Tibial nerve (tissue), 4 donors: ENCODE measurements around the gene ASTN2. TPM values are rescaled to one million over a fixed set of nuclear protein-coding genes. Genes with fewer than 3 reads are reported as not detected.
"Not testable (repeated sequence)": the region's sequence is repeated elsewhere in the genome, so short reads cannot be mapped to it uniquely, and the experiment has no call there.

ENCODE experiments used
- DNase-seq, 2 donors: peaks; one replicate each; pipeline ENCODE4 v3.0.0-alpha.2; 2019; ENCODE audit warnings: low spot score in 2 of 2
- H3K27ac ChIP-seq, 4 donors: fragments of 200-600 bp; sonication (generic) in 3 of 4; one replicate each; pipeline ENCODE4 v1.5.1; 2017 to 2019; ENCODE audit warnings: mild to moderate bottlenecking in 1 of 4
- H3K27me3 ChIP-seq, 2 donors: fragments of 200-600 bp; sonication (generic) in 1 of 2; one replicate each; pipeline versions ENCODE4 v1.5.1 to v1.6.0; 2017 to 2019
- H3K36me3 ChIP-seq, 3 donors: fragments of 200-600 bp; sonication (generic); one replicate each; pipeline ENCODE4 v1.5.1; 2018 to 2019
- H3K4me1 ChIP-seq, 4 donors: fragments of 200-600 bp; sonication (generic) in 3 of 4; one replicate each; pipeline ENCODE4 v1.5.1; 2017 to 2019
- H3K4me3 ChIP-seq, 4 donors: fragments of 200-600 bp; sonication (generic) in 3 of 4; one replicate each; pipeline ENCODE4 v1.5.1; 2017 to 2019; ENCODE audit warnings: mild to moderate bottlenecking in 1 of 4, moderate library complexity in 1 of 4
- H3K9me3 ChIP-seq, 4 donors: fragments of 200-600 bp; sonication (generic) in 3 of 4; one replicate each; pipeline ENCODE4 v1.5.1; 2017 to 2019
- EP300 ChIP-seq, 2 donors: sonication (generic); formaldehyde crosslinking; IDR thresholded peaks; one replicate each; pipeline ENCODE4 v1.6.1; 2017; ENCODE audit warnings: antibody characterized with exemption in 2 of 2, mild to moderate bottlenecking in 1 of 2
- POLR2A ChIP-seq, 2 donors: fragments of 450-650 bp; IDR thresholded peaks; one replicate each; pipeline ENCODE4 v1.6.1; 2017; ENCODE audit warnings: antibody characterized with exemption in 2 of 2, mild to moderate bottlenecking in 2 of 2, moderate library complexity in 2 of 2
- WGBS, 2 donors: methylation state at CpG; one replicate each; pipeline ENCODE4 v1.1.5; 2018; 5-methylcytosine and 5-hydroxymethylcytosine counted together
- total RNA-seq, 4 donors: library from RNA; depleted of rRNA; stranded (reverse); fragments of >200 nt; gene quantifications; one replicate each; pipeline ENCODE4 v1.1.0, GENCODE V29; 2016
- TF ChIP-seq, protein P1 (sequence below), 5 experiments: fragments of 200-600 bp in 3 of 5; fragments of 450-650 bp in 2 of 5; sonication (generic) in 3 of 5; IDR thresholded peaks; one replicate each; pipeline ENCODE4 v1.5.1; 2016 to 2019; ENCODE audit warnings: antibody characterized with exemption in 5 of 5, mild to moderate bottlenecking in 3 of 5, moderate library complexity in 2 of 5

Gene ASTN2
- total RNA-seq, 4 donors from 2014 or later = 9.0 to 14.9 (median 12.3) TPM

DNA sequence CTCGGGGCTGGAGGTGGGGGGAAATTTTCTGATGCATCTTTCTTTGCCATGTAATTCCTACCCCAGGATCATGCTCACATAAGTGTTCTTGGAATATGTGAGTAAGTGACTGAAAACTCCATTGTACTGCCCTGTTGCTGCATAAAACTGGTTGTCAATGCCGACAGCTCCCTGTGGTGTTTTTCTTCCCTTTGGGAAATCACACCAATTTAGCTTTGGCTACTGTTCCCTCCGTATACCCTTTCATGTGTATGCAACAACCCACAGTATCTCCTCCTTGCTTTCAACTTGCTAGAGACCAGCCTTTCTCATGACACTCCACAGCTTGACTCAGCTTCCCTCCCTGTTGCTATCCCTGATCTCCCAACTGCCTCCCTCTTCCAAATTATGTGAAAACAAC is 487.1 kb downstream of the ASTN2 start:
- no peaks in the 10 kb centered on the region for H3K36me3 ChIP-seq
- H3K27ac ChIP-seq = no peak overlapping the region
- WGBS, 2 donors = 57 to 58% methylated on average over 3 of the region's 3 CpGs
- TF ChIP-seq POLR2A (IDR thresholded peaks at IDR 0.05) = no peak
- TF ChIP-seq EP300 (IDR thresholded peaks at IDR 0.05) = no peak
- TF ChIP-seq, protein P1, sequence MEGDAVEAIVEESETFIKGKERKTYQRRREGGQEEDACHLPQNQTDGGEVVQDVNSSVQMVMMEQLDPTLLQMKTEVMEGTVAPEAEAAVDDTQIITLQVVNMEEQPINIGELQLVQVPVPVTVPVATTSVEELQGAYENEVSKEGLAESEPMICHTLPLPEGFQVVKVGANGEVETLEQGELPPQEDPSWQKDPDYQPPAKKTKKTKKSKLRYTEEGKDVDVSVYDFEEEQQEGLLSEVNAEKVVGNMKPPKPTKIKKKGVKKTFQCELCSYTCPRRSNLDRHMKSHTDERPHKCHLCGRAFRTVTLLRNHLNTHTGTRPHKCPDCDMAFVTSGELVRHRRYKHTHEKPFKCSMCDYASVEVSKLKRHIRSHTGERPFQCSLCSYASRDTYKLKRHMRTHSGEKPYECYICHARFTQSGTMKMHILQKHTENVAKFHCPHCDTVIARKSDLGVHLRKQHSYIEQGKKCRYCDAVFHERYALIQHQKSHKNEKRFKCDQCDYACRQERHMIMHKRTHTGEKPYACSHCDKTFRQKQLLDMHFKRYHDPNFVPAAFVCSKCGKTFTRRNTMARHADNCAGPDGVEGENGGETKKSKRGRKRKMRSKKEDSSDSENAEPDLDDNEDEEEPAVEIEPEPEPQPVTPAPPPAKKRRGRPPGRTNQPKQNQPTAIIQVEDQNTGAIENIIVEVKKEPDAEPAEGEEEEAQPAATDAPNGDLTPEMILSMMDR (IDR thresholded peaks at IDR 0.05) = no peak
- no peaks in the 10 kb centered on the region for H3K27me3 ChIP-seq
- H3K4me3 ChIP-seq = no peak overlapping the region
- no peaks in the 10 kb centered on the region for H3K9me3 ChIP-seq
- H3K4me1 ChIP-seq = no peaks in the 10 kb centered on the region
- no peak for DNase-seq

DNA sequence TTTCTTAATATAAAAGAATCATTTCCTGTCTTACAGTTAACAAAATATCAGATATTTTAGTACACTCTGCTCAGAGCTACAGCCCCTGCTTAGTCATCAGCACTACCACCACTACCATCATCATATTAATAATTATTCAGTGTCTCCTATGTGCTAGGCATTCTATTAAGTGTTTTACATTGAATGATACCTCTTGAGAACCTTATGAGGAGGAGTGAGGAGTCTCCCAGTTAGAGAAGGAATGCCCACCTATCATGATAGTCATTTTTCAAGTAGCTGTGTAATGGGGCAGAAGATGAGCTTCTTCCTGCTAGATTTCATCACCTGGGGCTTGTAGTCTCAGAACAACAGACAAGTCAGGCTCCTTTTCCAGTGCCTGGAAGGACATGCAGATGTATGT is 489.7 kb downstream of the ASTN2 start:
- Histone ChIP-seq H3K4me1 (no peaks in the 10 kb centered on the region), H3K27ac (no peak overlapping the region), H3K9me3 (no peaks in the 10 kb centered on the region), H3K4me3 (no peak overlapping the region), H3K36me3 (no peaks in the 10 kb centered on the region), H3K27me3 (no peaks in the 10 kb centered on the region)
- DNase-seq = no peak
- TF ChIP-seq EP300 (IDR thresholded peaks at IDR 0.05) = no peak
- TF ChIP-seq, protein P1 (IDR thresholded peaks at IDR 0.05) = no peak
- TF ChIP-seq POLR2A (IDR thresholded peaks at IDR 0.05) = no peak

DNA sequence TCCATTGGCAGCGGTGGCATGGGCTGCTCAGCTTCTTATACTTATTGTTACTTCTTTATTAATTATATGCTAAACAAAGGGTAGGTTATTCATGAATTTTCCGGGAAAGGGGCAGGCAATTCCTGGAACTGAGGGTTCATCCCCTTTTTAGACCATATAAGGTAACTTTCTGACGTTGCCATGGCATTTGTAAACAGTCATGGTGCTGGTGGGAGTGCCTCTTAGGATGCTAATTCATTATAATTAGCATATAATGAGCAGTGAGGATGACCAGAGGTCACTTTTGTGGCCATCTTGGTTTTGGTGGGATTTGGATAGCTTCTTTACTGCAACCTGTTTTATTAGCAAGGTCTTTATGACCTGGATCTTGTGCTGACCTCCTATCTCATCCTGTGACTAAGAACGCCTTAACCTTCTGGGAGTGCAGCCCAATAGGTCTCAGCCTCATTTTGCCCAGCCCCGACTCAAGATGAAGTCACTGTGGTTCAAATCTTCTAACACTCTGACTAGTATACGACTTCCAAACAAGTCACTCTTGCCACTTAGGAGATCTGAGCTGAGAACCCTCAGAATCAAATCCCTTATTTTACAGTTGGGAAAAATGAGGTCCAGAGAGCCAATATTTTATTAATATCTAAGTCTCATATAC is 490.3 kb downstream of the ASTN2 start:
- no peaks in the 10 kb centered on the region for H3K4me1 ChIP-seq
- TF ChIP-seq, protein P1 (IDR thresholded peaks at IDR 0.05) = no peak
- TF ChIP-seq POLR2A (IDR thresholded peaks at IDR 0.05) (no peak), EP300 (IDR thresholded peaks at IDR 0.05) (no peak)
- H3K4me3 ChIP-seq = no peak overlapping the region
- WGBS, 2 donors = 77 to 88% methylated on average over 6 of the region's 6 CpGs
- no peaks in the 10 kb centered on the region for H3K9me3 ChIP-seq
- no peak overlapping the region for H3K27ac ChIP-seq
- H3K36me3 ChIP-seq = no peaks in the 10 kb centered on the region
- no peaks in the 10 kb centered on the region for H3K27me3 ChIP-seq
- no peak for DNase-seq

DNA sequence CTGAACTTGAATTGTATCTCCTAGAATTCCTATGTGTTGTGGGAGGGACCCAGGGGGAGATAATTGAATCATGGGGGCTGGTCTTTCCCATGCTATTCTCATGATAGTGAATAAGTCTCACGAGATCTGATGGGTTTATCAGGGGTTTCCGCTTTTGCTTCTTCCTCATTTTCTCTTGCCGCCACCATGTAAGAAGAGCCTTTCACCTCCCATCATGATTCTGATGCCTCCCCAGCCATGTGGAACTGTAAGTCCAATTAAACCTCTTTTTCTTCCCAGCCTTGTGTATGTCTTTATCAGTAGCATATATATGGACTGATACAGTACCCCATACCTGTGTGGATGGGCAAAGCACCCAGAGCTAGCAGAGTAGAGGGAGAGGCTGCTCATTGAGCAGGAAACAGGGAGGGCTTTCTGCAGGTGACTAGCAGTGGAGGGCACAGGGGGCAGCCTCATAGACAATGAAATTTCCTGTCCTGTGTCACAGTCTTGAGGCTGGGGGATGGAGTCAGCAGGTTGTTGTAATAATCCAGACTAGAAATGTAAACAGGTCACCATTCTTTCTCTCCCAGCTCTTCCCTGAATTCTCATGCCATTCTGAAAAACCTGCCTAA is 496.9 kb downstream of the ASTN2 start:
- not testable (repeated sequence) for H3K4me3 ChIP-seq, H3K27ac ChIP-seq, DNase-seq, H3K4me1 ChIP-seq, H3K27me3 ChIP-seq, H3K9me3 ChIP-seq, H3K36me3 ChIP-seq
- 89 to 94% methylated on average over 3 of the region's 3 CpGs for WGBS, 2 donors

DNA sequence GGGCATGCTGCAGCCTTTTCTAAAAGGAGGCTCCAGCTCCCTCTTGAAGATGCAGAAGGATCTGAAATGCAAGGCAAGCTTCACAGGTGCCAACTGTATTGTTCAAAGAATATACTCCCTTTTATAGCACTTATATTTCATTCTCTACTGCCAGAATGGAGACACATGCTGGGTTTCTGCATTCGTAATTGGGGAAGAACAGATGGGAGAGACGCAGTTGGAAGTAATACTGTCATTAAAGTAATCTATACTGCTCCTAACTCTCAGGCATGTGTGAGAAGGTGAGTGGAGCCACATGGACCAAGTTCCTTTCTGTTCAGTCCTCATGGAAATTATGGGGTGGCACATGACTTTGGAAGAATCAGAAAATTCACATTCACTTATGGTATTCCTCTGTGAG is 501.3 kb downstream of the ASTN2 start:
- H3K4me1 ChIP-seq = no peaks in the 10 kb centered on the region
- TF ChIP-seq EP300 (IDR thresholded peaks at IDR 0.05) (no peak), POLR2A (IDR thresholded peaks at IDR 0.05) (no peak)
- TF ChIP-seq, protein P1 (IDR thresholded peaks at IDR 0.05) = no peak
- 50 to 56% methylated on average over 2 of the region's 2 CpGs for WGBS, 2 donors

More for the DNA sequence above, 501.3 kb downstream of the ASTN2 start:
- H3K9me3 ChIP-seq = no peaks in the 10 kb centered on the region
- no peak for DNase-seq
- H3K4me3 ChIP-seq = no peak overlapping the region
- no peak overlapping the region for H3K27ac ChIP-seq
- H3K27me3 ChIP-seq = no peaks in the 10 kb centered on the region
- H3K36me3 ChIP-seq = no peaks in the 10 kb centered on the region
